Posterior cingulate gyrus (tissue), 11 donors: ENCODE data around the gene RAB42.

ENCODE experiments used
- DNase-seq, 10 donors: peaks; one replicate each; pipeline versions ENCODE4 v3.0.0 to v3.0.0-alpha.2; 2020 to 2021; ENCODE audit warnings: mixed read lengths in 3 of 10
- intact Hi-C: fragments of 100-400 bp; cut with DNase I; formaldehyde crosslinking; loops from one replicate; pipeline ENCODE4 v1.15.1; 2023

The RAB42 gene

GRCh38 chr1:28642056-28642846 lies 50.2 kb downstream of the RAB42 start:
- intact Hi-C loops: loop anchor here (10.0 kb wide), 1 partner anchor 233 kb away; no protein-coding TSS in a partner anchor
- no peak for DNase-seq

- DNase-seq: peak; percentile 81 to 97 (median 86)
- intact Hi-C loops: loop anchor here (1.0 to 10.0 kb wide), 2 partner anchors 93 to 232 kb away; partner anchors contain the start of gene YTHDF2
Measured at GRCh38 chr1:28642847-28643635, 51.0 kb downstream of the RAB42 start, which contains the start of gene TAF12. TSS of gene TAF12 (minus strand) at chr1:28643067. CDS start at chr1:28622081, 20,986 bp downstream.

- intact Hi-C loops: loop anchor here (10.0 kb wide), 1 partner anchor 230 kb away; no protein-coding TSS in a partner anchor
- DNase-seq: peak in 1 of 10 donors; percentile 11
Measured at GRCh38 chr1:28644494-28644893, 52.4 kb downstream of the RAB42 start.
